Stimulated activated CD4-positive, alpha-beta T cell treated with anti-CD3 and anti-CD28 coated beads, Interleukin-4, amount 100 ng/mL, for 48 hours (primary cell): ENCODE results near the gene MED26.

Experiments
- DNase-seq, 2 donors: peaks; one replicate each; pipeline ENCODE4 v3.0.0-alpha.2; 2020; ENCODE audit warnings: low read depth in 2 of 2

Gene MED26

DNA sequence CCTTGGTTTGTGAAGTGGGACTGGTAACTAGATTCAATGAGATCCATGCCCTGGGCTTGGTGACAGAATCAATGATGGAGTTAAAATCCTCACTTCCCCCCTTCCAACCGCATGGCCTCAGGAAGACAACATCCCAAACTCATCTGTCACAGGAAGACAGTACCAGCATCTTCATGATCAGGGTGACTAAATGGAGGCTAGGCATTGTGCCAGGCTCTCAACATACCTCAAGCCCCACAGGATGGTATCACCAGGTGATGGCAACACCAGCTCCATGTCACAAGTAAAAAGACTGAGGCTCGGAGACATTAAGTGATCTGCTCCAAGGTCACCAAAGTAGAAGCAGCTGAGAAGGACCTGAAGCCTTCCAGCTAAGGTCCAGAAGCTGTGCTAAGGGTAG is 14.2 kb downstream of the MED26 start:
- no peak for DNase-seq

DNA sequence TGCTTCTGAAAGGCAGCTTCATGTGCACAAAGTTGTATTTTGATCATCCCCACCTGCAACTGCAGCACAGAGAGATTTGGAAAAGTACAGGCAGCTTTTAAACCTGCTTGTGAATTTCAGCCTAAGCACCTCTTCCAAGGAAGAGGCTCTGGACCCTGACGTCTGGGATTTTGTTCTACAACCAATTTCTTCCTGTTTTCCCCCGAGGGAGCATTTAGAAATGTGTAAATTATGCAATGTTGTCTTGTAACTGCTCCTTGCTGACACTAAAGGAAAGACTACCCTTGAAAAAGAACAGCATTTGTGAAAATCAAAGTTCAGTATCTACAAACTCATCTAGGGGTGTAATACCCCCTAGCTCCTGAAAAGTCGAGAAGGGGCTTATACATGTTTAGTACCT is 15.4 kb downstream of the MED26 start:
- no peak for DNase-seq

DNA sequence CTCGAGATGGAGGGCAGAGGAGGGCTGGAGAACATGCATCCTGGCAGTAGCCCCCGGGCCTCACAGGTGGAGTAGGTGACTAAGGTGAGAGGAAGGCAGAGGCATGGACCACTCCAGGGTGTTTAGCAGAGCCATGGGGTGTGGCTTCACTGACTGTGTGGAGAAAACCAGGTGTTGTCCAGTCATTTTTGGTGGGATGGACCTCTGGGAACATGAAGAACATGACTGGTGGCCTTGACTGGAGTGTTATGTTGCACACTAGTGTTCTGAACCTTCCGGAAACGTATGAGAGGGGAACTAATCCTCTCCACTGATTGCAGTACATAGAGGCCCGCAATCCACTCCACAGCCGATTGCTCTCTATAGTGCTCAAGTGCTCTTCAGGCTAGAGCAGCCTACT is 16.9 kb downstream of the MED26 start:
- no peak for DNase-seq

DNA sequence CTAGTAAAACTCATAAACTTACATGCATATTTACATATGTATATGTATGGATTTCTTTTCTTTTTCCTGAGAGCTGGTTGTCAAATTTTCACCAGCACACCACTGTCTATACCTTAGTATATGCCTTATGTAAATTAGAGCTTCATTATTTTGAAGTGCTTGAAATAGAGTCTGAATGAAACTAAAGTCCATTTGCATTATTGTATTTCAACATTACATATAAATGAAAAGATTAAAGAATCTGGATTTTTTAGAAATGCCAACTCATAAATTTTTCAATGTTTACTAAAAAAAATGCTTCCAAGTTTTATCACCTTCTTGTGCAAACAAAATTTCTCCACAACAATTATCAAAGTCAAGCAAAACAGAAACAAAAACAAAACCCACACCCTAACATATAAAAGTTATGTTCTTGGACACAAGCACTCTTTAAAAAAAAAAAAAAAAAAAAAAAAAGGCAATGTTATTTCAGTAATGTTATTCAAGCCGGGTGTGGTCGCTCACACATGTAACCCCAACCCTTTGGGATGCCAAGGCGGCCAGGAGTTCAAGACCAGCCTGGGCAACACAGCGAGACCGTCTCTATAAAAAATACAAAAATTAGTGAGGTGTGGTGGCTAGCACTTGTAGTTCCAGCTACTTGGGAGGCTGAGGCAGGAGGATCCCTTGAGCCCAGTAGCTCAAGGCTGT is 18.3 kb downstream of the MED26 start:
- no peak for DNase-seq

DNA sequence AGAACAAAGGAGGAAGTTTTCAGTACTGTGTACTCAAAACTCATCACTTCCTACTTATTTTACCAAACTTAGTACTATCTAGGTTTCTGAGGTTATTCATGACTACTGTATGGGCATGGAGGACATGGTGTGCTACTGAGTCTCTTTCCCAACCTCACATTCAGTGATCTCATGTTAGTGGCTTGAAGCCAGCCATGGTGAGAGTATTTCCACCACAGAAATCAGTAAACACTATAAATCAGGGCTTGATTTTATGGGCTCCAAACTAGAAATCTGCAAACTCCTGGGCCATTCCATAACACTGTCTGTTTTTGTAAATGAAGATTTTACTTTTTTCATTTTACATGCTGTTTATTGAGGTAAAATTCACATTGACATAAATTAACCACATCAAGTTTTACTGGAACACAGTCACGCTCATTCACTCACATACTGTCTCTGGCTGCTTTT is 19.7 kb downstream of the MED26 start:
- no peak for DNase-seq

DNA sequence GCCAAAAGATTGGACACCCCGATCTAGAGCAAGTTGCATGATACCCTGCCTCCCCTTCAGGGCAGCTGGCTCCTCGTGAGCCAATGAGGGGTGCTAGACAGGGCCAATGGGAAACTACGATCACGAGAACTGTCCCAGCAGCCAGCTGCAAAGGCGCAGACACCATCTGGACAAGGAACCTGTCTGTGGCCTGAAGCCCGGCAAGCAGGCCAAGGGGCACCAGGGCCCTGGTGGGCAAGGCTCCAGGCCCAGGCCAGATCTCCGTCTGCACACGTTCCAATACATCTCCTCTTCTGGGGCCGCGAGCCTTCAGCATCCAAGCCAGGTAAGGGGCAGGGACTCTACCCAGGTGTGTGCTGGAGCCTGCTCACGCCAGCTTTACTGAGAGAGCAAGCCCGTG is 20.2 kb downstream of the MED26 start:
- no peak for DNase-seq

DNA sequence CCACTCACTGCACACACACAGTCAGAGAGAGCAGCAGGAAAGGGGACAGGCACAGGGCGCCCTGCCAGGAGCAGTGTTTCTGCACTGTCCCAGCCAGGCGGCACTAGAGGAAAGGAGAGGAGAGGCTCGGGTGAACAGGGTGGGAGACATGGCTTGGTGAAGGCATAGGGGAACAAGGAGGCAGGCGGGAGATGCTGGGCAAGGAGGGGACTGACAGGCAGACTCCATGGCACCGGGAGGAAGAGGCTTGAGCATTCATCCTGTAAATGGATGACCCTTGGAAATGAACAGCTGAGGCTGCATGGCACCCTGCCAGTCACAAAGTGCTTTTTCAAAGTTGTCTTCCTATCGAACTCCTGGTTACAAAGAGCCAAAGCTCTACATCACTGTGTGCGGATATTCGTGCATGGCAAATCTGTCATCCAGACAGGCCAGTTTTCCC is 22.4 kb downstream of the MED26 start:
- DNase-seq = no peak

DNA sequence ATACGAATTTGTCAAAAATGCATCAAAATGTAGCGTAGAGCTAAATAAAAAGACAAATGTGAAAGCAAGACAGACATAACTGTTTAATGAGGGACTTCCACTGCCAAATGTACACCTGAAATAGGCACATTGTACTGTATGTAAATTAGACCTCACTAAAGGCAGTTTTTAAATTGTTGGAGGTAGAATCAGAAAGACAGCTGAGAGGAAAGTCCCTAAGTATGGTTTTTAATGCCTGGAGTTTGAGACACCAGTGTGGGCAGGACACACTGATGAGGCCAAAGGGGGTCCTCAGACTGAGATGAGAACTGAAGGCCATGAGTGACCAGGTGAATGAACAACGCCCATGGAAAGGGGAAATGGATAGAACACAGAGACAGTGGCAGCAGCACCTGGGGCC is 22.9 kb downstream of the MED26 start:
- DNase-seq = no peak

DNA sequence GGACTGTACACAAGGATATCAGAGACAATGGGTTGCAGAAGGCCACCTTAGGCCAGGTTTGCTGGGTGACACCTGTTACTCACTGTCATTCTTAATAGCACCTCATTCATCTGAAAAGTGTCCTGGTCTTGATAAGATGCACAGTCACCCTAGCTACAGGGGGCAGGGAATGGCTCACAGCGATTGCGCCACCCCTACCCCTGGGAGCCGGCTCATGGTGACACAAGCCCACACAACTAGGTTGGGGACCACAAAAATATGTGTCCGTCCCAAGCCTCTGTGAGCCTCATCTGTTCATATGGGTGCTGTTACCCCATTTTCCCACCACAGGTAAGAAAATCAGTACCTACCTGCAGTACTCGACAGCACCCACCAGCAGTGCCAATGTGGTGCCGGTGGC is 23.4 kb downstream of the MED26 start:
- no peak for DNase-seq

DNA sequence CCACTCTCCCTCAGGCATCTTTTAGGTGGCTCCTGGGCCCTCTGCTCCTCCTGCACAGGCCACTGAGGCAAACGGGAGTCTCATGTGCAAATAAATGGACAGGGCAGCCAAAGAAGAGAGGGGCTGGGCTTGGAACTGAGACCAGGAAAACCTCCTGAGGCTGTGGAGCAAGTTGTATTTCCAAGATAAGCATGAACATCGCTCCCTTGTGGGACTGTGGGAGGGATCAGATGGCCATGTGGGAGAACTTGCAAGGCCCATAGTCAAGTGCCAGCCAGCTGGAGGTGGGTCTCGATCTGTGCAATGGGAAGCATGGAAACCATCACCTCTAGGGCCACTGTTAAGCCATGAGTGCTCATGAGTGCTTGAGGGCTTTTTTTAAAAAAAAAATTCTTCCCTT is 24.9 kb downstream of the MED26 start:
- no peak for DNase-seq

DNA sequence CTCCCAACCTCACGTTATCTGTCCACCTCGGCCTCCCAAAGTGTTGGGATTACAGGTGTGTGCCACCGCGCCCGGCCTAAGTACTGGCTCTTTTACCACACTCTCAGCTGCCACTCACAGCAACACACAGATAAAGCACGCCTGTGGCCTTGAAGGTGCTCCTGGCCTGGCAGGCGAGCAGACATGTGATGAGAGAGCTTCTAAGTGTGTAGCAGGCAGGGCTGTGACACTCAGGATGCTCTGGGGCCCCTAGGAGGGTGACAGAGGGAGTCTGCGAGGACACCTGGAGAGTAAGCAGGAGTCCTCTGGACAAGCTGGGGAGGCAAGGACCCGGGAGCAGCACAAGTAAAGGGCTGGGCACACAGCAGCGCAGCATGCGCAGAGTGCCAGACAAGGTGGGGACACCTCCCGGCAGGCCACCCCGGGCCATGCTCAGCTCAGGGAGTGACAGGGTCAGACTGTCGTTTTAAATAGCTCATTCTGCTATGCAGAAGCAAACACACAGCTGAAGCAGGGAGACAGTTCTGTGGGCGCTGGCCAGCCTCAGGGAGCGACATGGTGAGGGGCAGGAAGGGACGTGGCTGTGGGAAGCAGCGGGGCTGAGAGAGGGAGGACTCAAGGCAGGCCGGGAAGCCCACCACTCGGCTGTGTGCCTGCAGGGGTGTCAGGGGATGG is 26.5 kb downstream of the MED26 start:
- DNase-seq = no peak

DNA sequence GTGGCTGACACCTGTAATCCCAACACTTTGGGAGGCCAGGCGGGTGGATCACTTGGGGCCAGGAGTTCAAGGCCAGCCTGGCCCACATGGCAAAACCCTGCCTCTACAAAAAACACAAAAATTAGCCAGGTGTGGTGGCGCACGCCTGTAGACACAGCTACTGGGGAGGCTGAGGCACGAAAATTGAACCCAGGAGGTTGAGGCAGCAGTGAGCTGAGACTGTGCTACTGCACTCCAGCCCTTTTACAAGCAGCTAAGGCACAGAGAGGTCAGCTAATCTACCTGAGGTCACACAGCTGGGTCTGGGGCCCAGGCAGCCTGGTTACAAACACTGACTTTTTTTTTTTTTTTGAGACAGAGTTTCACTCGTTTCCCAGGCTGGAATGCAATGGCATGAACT is 27.2 kb downstream of the MED26 start:
- no peak for DNase-seq

DNA sequence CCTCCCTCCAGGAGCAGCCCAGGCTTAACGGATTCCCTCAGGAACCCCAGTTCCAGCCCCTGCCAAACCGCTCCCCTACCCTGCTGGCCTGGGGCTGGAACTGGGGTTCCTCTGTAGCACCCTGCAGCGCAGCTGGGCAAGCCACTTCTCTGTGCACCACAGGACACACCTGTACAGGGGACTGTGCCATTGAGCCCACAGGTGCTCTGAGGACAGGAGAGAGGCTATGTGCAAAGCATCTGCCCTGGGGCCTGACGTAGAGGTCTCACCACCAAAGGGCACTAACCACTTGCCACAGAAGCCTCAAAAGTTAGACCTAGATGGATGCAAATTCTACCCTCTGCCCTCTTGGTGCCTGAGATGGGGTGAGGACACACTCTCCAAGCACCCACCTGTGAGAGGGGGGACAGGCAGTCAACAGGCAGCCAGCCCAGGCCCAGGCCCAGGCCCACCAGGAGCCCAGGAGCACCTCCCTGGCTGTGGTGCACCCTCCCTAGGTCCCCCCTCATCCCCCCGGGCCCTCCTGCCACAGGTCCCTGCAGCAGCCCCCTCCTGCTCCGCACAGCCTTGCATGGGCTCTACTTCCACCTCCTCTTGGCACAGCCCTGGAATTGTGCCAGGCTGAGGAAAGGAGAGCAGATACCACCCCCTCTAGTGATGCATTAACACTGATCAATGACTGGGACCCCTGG is 28.2 kb downstream of the MED26 start:
- no peak for DNase-seq

DNA sequence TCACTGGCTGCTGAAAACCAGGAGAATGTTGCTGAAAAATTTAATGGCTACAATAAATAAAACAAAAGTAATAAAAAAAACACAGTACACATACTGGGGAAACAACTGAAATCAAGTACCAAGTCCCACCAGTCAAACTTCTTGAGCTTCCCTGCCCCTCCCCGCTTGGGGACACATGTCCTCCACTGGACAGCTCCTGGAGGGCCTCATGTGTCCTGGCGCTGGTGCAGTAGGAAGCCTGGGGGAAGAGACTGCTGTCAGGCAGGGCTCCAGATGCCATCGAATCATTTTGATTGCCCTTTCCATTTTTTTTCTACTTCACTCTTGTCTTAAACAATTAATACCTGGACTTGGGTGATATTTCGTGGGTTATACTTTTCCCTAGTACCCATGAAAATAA is 29.2 kb downstream of the MED26 start:
- no peak for DNase-seq

DNA sequence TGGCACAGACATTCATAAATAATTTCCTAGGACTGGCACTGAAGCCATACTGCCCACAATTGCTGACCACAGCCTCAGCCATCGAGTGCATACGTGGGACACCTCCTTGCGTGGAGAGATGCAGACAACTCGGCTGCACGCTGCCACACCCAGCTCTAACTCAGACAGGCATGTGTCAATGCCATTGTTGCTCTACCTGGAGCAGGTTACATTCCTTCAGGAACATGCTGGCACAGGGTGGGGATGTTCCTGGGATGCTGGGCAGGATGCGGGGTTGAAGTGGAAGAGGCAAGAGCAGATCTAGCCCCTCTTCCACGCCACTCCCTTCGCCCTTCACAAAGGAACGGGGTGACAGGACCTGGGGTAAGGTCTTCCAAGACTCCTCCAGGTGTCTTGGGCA is 31.6 kb downstream of the MED26 start:
- no peak for DNase-seq

DNA sequence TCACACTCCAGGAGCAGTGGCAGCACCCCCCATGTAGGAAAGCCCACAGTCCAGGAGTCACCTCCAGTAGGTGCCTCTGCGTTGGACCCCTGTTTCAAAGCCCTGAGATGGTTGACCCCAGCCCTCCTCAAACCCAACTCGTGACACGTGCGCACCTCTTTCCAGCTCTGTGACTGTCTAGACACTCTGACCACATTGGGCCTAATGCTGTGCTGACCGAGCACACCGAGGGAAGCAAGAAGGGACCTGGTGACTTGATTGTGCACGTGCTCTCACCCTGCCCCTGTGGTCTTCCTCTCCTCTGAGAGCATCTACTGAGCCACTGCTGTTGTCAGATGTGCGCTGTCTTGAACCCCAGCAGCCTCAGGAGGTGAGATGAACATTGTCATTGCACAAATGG is 32.9 kb downstream of the MED26 start:
- DNase-seq = no peak

DNA sequence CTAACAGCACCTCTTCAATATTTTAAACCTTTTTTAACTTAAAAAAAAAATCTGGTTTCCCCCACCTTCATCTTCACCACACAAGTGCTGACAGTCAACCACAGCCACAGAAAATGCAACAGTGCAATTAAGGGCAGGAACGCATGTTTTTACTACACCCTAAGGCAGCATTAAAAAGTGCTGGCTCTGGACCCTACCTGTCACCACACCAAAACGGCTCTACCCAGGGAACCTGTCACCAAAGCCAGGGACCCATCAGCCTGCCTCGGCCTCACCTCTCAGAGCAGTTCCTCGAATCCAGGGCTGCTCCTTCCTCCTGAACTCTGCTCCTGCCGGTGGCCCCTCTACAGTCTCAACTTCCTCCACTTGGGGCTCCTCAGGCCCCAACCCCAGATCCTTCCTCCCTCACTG is 33.3 kb downstream of the MED26 start:
- DNase-seq = no peak

DNA sequence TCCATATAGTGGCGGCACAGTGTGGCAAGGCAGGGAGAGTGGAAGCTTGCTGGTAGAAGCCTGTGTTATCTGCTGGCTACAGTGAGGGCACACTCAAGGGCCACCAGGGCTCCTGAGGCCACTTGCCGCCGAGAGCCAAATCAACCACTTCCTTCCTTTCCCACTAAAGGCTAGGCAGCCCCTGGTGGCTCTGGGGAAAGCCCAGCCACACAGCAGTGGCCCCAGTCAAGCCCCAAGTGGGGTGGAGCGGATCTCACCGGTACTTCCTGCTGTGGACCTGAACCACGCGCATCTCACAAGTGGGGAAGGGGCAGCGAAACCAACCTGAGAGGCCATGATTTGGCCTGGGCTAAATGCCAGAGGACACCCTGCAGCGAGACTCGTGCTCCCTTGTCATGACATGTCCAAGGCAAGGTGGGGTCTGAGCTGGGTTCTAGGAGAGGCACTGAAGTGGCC is 33.8 kb downstream of the MED26 start:
- DNase-seq = peak in 1 of 2 donors; percentile 32

DNA sequence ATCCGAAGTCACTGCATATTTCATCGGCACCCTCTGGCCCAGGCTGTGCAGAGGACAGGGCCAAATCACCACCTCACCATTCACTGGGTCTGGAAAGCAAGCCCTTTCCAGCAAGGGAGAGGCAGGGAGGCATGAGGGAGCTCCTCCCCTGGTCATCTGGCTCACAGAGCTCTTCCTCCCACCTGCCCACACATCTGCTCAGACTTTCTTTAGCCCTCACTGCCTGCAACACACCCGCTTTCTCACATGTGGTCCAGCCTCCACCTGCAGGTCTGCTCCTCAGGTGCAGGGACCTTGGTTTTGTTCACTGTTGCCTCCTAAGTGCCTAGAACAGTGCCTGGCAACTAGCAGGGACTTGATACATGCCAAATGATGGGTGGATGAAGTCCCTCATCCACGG is 34.8 kb downstream of the MED26 start:
- no peak for DNase-seq

DNA sequence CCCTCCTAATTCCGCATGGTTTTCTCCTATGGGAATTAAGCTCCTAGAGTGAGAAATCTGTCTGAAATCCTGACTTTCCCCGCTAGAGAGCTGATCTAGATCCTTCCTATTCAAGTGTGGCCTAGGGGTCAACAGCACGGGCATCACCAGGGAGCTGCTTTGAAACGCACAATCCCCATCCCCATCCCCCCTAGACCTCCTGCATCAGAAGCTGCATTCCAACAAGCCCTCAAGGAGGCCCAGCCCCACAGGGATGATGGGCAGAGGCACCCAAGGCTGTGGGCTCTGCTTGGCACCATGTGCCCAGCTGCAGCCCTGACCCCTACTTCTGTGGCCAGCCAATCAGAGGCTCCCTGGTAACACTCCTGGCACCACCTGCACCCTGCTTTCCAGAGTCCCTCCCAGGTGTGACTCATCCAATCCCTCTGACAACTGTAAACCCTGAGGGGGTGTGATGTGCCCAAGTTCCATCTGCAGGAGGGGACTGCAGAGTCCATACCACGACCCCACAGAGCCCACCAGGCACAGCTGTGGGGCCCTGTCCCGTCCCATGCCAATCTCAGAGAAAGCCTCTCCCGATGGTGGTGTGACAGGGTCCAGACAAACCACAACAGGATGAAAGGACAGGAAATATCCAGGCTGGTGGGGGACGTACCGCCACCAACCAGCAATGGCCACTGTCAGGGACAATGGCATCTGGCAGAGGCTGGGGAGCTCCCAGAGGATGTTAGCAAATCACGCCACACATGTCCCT is 36.0 kb downstream of the MED26 start:
- no peak for DNase-seq

DNA sequence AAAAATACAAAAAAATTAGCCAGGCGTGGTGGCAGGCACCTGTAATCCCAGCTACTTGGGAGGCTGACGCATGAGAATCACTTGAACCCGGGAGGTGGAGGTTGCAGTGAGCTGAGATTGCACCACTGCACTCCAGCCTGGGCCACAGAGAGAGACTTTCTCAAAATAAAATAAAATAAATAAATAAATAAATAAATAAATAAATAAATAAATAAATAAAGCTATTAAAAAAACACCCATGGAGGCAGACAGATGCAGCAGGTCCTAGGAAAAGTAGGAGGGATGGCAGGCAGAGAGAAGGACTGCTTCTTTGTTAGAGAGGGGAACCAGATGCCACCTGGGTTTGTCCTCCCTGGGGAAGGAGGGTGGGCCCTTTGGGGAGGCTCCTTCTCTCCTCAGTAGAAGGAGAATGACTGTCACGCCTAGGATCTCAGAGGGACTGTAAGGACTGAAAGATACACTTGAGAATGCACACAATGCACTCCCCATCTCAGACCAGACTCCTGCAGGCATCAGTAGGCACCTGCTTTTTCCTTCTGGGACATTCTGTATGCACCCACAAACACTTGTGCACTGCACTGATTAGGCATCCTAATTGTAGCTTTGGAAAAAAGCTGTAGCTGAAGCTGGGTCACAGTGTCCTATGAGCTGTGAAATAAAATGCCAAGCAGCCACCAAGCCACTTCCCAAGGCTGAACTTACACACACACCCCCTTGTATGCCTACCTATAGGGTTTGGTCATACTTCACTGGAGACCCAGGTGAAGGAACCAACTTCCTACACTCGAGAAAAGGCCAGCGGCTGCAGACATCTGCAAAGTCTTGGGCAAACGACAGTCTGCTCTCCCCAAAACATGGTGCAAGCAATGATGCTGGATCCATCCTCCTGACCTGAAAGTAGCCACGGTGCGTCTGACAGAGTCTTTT is 36.9 kb downstream of the MED26 start:
- no peak for DNase-seq
